DOHH2 (cell line): ENCODE data around the gene CARD11.

Source experiments
- H3F3A ChIP-seq: fragments of 200-600 bp; sonication (generic), shearing (Covaris generic); 2 replicates; pipeline ENCODE4 v1.6.0; 2016; ENCODE audit warnings: antibody characterized with exemption, mild to moderate bottlenecking; ENCODE audit not compliant: control insufficient read depth, insufficient read depth
- H3K27ac ChIP-seq: fragments of 200-600 bp; sonication (generic); 2 replicates; pipeline ENCODE4 v1.5.1; 2014; ENCODE audit warnings: low read depth, mild to moderate bottlenecking, low read length, moderate library complexity
- H3K27me3 ChIP-seq: fragments of 200-600 bp; sonication (generic); 2 replicates; pipeline ENCODE4 v1.6.1; 2014; ENCODE audit warnings: mild to moderate bottlenecking, low read length, mixed read lengths; ENCODE audit not compliant: control insufficient read depth
- H3K36me3 ChIP-seq: fragments of 200-600 bp; sonication (generic); 2 replicates; pipeline ENCODE4 v1.6.1; 2014; ENCODE audit warnings: mild to moderate bottlenecking, low read length, moderate library complexity, mixed read lengths; ENCODE audit not compliant: control insufficient read depth
- H3K4me1 ChIP-seq: fragments of 200-600 bp; sonication (generic); 2 replicates; pipeline ENCODE4 v1.6.1; 2014; ENCODE audit warnings: mild to moderate bottlenecking, low read length, mixed read lengths; ENCODE audit not compliant: control insufficient read depth
- H3K4me2 ChIP-seq: fragments of 200-600 bp; sonication (generic); 2 replicates; pipeline ENCODE4 v1.6.0; 2014; ENCODE audit warnings: mild to moderate bottlenecking, low read length, moderate library complexity
- H3K4me3 ChIP-seq: fragments of 200-600 bp; sonication (generic); 2 replicates; pipeline ENCODE4 v1.5.1; 2014; ENCODE audit warnings: mild to moderate bottlenecking, low read length, mixed read lengths
- H3K79me2 ChIP-seq: fragments of 200-600 bp; sonication (generic); 2 replicates; pipeline ENCODE4 v1.6.1; 2014; ENCODE audit warnings: mild to moderate bottlenecking, low read length, mixed read lengths; ENCODE audit not compliant: control insufficient read depth
- H3K9me2 ChIP-seq: fragments of 200-600 bp; sonication (generic); replicated peaks from 2 replicates; pipeline ENCODE4 v1.6.1; 2014; ENCODE audit warnings: mild to moderate bottlenecking, low read length, mixed read lengths; ENCODE audit not compliant: control insufficient read depth
- H3K9me3 ChIP-seq: fragments of 200-600 bp; sonication (generic); 2 replicates; pipeline ENCODE4 v1.6.1; 2014; ENCODE audit warnings: antibody characterized with exemption, low read length, mixed read lengths; ENCODE audit not compliant: control insufficient read depth, insufficient read depth
- H4K20me1 ChIP-seq: fragments of 200-600 bp; sonication (generic); 2 replicates; pipeline ENCODE4 v1.6.0; 2014; ENCODE audit warnings: low read depth, mild to moderate bottlenecking, antibody characterized with exemption, low read length, moderate library complexity; ENCODE audit not compliant: control insufficient read depth, insufficient read depth
- EZH2phosphoT487 ChIP-seq: fragments of 200-600 bp; sonication (generic); IDR thresholded peaks from 2 replicates; pipeline ENCODE4 v1.6.1; 2017; ENCODE audit warnings: borderline replicate concordance, mild to moderate bottlenecking, antibody characterized with exemption, low read length, moderate library complexity, mixed read lengths
- TF ChIP-seq, protein P1 (sequence below): fragments of 200-600 bp; sonication (generic); IDR thresholded peaks from one replicate; pipeline ENCODE4 v1.5.1; 2014; ENCODE audit warnings: antibody characterized with exemption, mild to moderate bottlenecking, low read depth, low read length; ENCODE audit not compliant: poor library complexity, severe bottlenecking

CARD11 gene

DNA sequence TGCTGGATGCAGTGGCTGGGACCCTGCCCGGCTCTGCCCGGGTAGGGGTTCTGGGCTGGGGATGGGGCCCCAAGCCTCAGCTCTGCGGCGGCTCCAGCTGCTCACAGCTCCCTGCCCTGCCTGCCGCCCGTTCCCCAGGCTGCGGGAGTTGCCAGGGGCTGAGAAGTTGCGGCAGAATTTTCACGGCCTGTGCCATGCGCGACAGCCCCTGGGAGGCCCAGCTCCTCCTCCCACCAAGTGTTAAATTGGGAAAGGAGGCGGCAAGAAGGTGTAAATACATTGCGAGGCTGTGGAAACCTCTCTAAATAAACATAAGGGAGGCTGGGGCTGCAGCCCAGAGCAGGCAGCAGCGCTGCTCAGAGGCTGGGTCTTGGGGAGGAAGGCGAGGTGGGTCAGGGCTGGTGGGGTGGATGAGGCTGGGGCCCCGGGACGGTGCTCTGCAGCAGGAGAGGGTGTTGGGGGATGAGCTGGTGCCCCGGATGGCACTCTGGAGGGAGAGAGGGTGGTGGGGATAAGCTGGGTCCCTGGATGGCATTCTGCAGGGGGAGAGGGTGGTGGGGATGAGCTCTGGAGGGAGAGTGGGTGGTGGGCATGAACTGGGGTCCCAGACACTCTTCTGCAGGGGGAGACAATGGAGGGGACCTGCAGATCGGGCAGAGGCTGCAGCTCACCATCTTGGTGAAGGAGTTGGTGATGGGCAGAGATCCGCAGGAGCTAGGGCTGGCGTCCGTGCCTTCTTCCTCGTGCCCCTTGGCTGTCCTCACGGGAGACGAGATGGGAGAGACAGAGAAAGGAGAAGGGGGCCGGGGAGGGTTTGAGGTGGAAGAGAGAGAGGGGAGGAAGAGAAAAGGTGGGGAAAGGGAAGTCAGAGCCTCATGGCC is 114.1 kb downstream of the CARD11 start:
- H3K4me3 ChIP-seq, result no peak overlapping the region
- no peaks in the 10 kb centered on the region for H3K27me3 ChIP-seq
- H3K9me2 ChIP-seq, result no peaks in the 10 kb centered on the region
- H3K79me2 ChIP-seq, result no peaks in the 10 kb centered on the region
- H3K27ac ChIP-seq, result no peak overlapping the region
- H4K20me1 ChIP-seq, result no peaks in the 10 kb centered on the region
- no peaks in the 10 kb centered on the region for H3K9me3 ChIP-seq
- H3K4me1 ChIP-seq, result no peaks in the 10 kb centered on the region
- H3K36me3 ChIP-seq, result peaks cover 57% of the 10 kb centered on the region
- TF ChIP-seq, protein P1, sequence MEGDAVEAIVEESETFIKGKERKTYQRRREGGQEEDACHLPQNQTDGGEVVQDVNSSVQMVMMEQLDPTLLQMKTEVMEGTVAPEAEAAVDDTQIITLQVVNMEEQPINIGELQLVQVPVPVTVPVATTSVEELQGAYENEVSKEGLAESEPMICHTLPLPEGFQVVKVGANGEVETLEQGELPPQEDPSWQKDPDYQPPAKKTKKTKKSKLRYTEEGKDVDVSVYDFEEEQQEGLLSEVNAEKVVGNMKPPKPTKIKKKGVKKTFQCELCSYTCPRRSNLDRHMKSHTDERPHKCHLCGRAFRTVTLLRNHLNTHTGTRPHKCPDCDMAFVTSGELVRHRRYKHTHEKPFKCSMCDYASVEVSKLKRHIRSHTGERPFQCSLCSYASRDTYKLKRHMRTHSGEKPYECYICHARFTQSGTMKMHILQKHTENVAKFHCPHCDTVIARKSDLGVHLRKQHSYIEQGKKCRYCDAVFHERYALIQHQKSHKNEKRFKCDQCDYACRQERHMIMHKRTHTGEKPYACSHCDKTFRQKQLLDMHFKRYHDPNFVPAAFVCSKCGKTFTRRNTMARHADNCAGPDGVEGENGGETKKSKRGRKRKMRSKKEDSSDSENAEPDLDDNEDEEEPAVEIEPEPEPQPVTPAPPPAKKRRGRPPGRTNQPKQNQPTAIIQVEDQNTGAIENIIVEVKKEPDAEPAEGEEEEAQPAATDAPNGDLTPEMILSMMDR, result no peak
- no peak for TF ChIP-seq EZH2phosphoT487
- H3K4me2 ChIP-seq, result no peak overlapping the region
- H3F3A ChIP-seq, result no peaks in the 10 kb centered on the region

DNA sequence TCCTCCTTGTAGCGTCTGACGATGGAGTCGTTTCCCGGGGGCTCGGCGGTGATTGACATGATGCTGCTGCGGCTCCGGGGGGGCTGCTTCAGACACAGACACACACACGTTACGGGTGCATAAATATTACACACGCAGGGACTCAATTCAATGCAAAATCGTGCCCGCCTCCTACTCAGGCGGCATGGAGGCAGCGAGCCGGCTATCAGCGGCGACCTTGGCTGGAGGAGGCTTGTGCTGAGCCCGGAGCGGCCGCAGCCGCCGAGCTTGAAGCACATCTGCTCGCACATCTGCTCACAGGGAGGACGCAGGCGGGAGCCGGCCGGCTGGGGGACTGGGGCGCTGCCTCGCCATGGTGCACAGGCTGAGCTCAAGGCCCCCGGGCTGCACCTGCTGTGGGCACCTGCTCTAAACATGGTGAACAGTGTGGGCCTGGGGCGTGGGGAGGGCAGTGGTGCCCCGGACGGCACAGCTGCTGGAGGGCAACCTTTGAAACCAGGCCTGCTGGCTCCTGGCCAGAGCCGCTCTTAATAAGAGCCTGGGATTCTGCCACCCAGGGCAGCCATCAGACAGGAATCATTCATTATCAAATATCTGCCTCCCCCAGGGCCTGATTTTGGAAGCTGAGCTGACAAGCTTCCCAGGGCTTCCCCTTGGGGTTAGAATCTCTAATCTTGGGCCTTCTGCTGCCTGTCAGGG is 114.9 kb downstream of the CARD11 start:
- no peak overlapping the region for H3K4me3 ChIP-seq
- no peak overlapping the region for H3K4me2 ChIP-seq
- peaks cover 55% of the 10 kb centered on the region for H3K36me3 ChIP-seq
- no peak for TF ChIP-seq EZH2phosphoT487
- TF ChIP-seq, protein P1, result no peak
- H3K79me2 ChIP-seq, result no peaks in the 10 kb centered on the region
- no peaks in the 10 kb centered on the region for H3K4me1 ChIP-seq
- H3K27me3 ChIP-seq, result no peaks in the 10 kb centered on the region
- no peaks in the 10 kb centered on the region for H3F3A ChIP-seq
- H3K27ac ChIP-seq, result no peak overlapping the region
- H3K9me3 ChIP-seq, result no peaks in the 10 kb centered on the region
- H4K20me1 ChIP-seq, result no peaks in the 10 kb centered on the region
- no peaks in the 10 kb centered on the region for H3K9me2 ChIP-seq

DNA sequence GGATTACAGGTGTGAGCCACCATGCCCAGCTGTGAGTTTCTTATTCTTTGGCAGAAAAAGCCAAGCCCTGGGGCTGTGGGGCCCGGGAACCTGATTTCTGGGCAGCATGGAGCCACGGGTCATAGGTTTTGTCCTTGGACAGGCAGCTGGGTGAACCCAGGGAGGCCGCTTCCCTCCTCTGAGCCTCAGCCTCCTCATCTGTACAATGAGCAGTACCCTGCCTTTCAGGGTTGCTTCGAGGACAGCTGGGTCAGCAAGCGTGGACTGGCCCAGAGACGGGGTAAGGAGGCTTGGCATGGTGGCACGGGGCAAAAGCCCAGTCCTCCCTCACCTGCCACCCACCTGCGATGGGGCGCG is 115.4 kb downstream of the CARD11 start:
- Histone ChIP-seq H3K9me2 (no peaks in the 10 kb centered on the region), H3K9me3 (no peaks in the 10 kb centered on the region), H3K4me3 (no peak overlapping the region), H3K27ac (no peak overlapping the region), H3K79me2 (no peaks in the 10 kb centered on the region), H3K27me3 (no peaks in the 10 kb centered on the region), H4K20me1 (no peaks in the 10 kb centered on the region), H3F3A (no peaks in the 10 kb centered on the region), H3K4me2 (no peak overlapping the region), H3K4me1 (no peaks in the 10 kb centered on the region), H3K36me3 (peaks cover 59% of the 10 kb centered on the region)
- TF ChIP-seq, protein P1, result no peak
- no peak for TF ChIP-seq EZH2phosphoT487
